ENCODE results near the gene IL23R. TPM values are rescaled to one million over a fixed set of nuclear protein-coding genes. Genes with fewer than 3 reads are reported as not detected.

IL23R gene
- total RNA-seq, 3 donors from 2014 or later (not counting 1 experiment from before 2014, with no cell fraction given), result 0.31 to 0.55 (median 0.34) TPM

GRCh38 chr1:67299296-67299695 lies 133.0 kb downstream of the IL23R start:
- Mint-ChIP-seq H3K4me1 (peaks cover 22 to 27% of the 10 kb centered on the region in 2 donors), H3K27ac (no peak overlapping the region), H3K27me3 (ENCODE audit: low read depth in 2 of 2) (no peaks in the 10 kb centered on the region), H3K9me3 (no peaks in the 10 kb centered on the region), H3K4me3 (no peak overlapping the region), H3K36me3 (no peaks in the 10 kb centered on the region)
- H3K27me3 ChIP-seq (ENCODE audit: control insufficient read depth, insufficient read depth, low read length), result no peaks in the 10 kb centered on the region
- ATAC-seq (no peak), DNase-seq (no peak)
- 96% methylated on average over 7 of the region's 7 CpGs for WGBS (ENCODE audit: insufficient coverage)
- intact Hi-C loops (cut with micrococcal nuclease), result no loop called here
- H3K36me3 ChIP-seq (ENCODE audit: control insufficient read depth, insufficient read depth, low read length), result no peaks in the 10 kb centered on the region
- no peak overlapping the region for H3K27ac ChIP-seq (ENCODE audit: low read length)
- TF ChIP-seq CTCF (IDR thresholded peaks at IDR 0.05), result no peak
- peaks cover 2% of the 10 kb centered on the region for H3K9me3 ChIP-seq (ENCODE audit: control insufficient read depth, insufficient read depth, low read length)
- H3K4me3 ChIP-seq (ENCODE audit: low read length), result no peak overlapping the region
- H3K4me1 ChIP-seq (ENCODE audit: control insufficient read depth, insufficient read depth, low read length), result peaks cover 3% of the 10 kb centered on the region

DNA sequence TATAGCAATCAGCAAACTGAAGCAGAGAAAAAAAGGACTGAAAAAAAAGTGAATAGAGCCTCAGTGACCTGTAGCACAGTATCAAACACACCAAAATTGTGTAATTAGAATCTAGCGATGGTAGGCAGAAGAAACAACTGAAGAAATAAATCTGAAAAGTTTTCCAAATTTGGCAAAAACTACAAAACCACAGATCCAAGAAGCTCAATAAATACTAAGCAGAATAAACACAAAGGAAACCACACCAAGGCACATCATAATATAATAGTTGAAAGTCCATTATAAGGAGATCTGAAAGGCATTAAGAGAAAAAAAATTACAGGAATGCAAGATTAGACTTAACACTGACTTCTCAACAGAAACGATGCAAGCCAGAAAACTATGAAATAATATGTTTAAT lies 134.3 kb downstream of the IL23R start:
- Histone ChIP-seq H3K27me3 (ENCODE audit: control insufficient read depth, insufficient read depth, low read length) (no peaks in the 10 kb centered on the region), H3K4me1 (ENCODE audit: control insufficient read depth, insufficient read depth, low read length) (no peaks in the 10 kb centered on the region), H3K36me3 (ENCODE audit: control insufficient read depth, insufficient read depth, low read length) (no peaks in the 10 kb centered on the region), H3K27ac (ENCODE audit: low read length) (no peak overlapping the region), H3K4me3 (ENCODE audit: low read length) (no peak overlapping the region), H3K9me3 (ENCODE audit: control insufficient read depth, insufficient read depth, low read length) (no peaks in the 10 kb centered on the region)
- intact Hi-C loops (cut with micrococcal nuclease), result no loop called here
- Mint-ChIP-seq H3K36me3 (no peaks in the 10 kb centered on the region), H3K27me3 (ENCODE audit: low read depth in 2 of 2) (no peaks in the 10 kb centered on the region), H3K4me3 (no peak overlapping the region), H3K4me1 (peaks cover 15 to 21% of the 10 kb centered on the region in 2 donors), H3K9me3 (no peaks in the 10 kb centered on the region), H3K27ac (no peak overlapping the region)
- DNase-seq (no peak), ATAC-seq (no peak)
- TF ChIP-seq CTCF (IDR thresholded peaks at IDR 0.05), result no peak
- WGBS (ENCODE audit: insufficient coverage), result no CpG with 5 or more reads among the region's 2 CpGs

GRCh38 chr1:67304023-67304422 lies 137.8 kb downstream of the IL23R start:
- intact Hi-C loops (cut with micrococcal nuclease), result no loop called here
- Mint-ChIP-seq H3K27ac (peak overlapping the region; percentile 72 to 84), H3K4me1 (peaks cover 22 to 24% of the 10 kb centered on the region in 2 donors), H3K36me3 (no peaks in the 10 kb centered on the region), H3K27me3 (ENCODE audit: low read depth in 2 of 2) (no peaks in the 10 kb centered on the region), H3K4me3 (peak overlapping the region; percentile 41), H3K9me3 (no peaks in the 10 kb centered on the region)
- ATAC-seq (no peak), DNase-seq (no peak)
- Histone ChIP-seq H3K27me3 (ENCODE audit: control insufficient read depth, insufficient read depth, low read length) (no peaks in the 10 kb centered on the region), H3K4me1 (ENCODE audit: control insufficient read depth, insufficient read depth, low read length) (peaks cover 16% of the 10 kb centered on the region), H3K36me3 (ENCODE audit: control insufficient read depth, insufficient read depth, low read length) (no peaks in the 10 kb centered on the region), H3K27ac (ENCODE audit: low read length) (no peak overlapping the region), H3K4me3 (ENCODE audit: low read length) (no peak overlapping the region), H3K9me3 (ENCODE audit: control insufficient read depth, insufficient read depth, low read length) (no peaks in the 10 kb centered on the region)
- WGBS (ENCODE audit: insufficient coverage), result 57% methylated on average over 3 of the region's 3 CpGs
- TF ChIP-seq CTCF (IDR thresholded peaks at IDR 0.05), result no peak

GRCh38 chr1:67306547-67306946 lies 140.3 kb downstream of the IL23R start:
- H3K36me3 Mint-ChIP-seq, result no peaks in the 10 kb centered on the region
- WGBS (ENCODE audit: insufficient coverage), result 88% methylated on average over 5 of the region's 7 CpGs
- peaks cover 31 to 45% of the 10 kb centered on the region in 2 donors for H3K4me1 Mint-ChIP-seq
- peak overlapping the region; percentile 62 for H3K27ac ChIP-seq (ENCODE audit: low read length)
- no peaks in the 10 kb centered on the region for H3K27me3 ChIP-seq (ENCODE audit: control insufficient read depth, insufficient read depth, low read length)
- no peak for DNase-seq
- no peaks in the 10 kb centered on the region for H3K9me3 ChIP-seq (ENCODE audit: control insufficient read depth, insufficient read depth, low read length)
- H3K36me3 ChIP-seq (ENCODE audit: control insufficient read depth, insufficient read depth, low read length), result no peaks in the 10 kb centered on the region
- peaks cover 23% of the 10 kb centered on the region for H3K4me1 ChIP-seq (ENCODE audit: control insufficient read depth, insufficient read depth, low read length)
- H3K9me3 Mint-ChIP-seq, result no peaks in the 10 kb centered on the region
- H3K4me3 ChIP-seq (ENCODE audit: low read length), result no peak overlapping the region
- intact Hi-C loops (cut with micrococcal nuclease), result loop anchor here (2.0 kb wide), 1 partner anchor 26 kb away; no protein-coding TSS in a partner anchor
- no peak for ATAC-seq
- H3K27ac Mint-ChIP-seq, result peak overlapping the region in 1 of 2 donors; percentile 89
- H3K4me3 Mint-ChIP-seq, result peak overlapping the region; percentile 87
- no peaks in the 10 kb centered on the region for H3K27me3 Mint-ChIP-seq (ENCODE audit: low read depth in 2 of 2)
- no peak for TF ChIP-seq CTCF (IDR thresholded peaks at IDR 0.05)

Measured in natural killer cell (primary cell).